CD4-positive, alpha-beta T cell treated with Interleukin-2 at 100 ng/mL for 4 hours (primary cell): ENCODE measurements around the gene NTS.

Source experiments
- DNase-seq: peaks from one replicate; pipeline ENCODE4 v3.0.0-alpha.2; 2020; ENCODE audit warnings: low spot score

NTS gene

DNA sequence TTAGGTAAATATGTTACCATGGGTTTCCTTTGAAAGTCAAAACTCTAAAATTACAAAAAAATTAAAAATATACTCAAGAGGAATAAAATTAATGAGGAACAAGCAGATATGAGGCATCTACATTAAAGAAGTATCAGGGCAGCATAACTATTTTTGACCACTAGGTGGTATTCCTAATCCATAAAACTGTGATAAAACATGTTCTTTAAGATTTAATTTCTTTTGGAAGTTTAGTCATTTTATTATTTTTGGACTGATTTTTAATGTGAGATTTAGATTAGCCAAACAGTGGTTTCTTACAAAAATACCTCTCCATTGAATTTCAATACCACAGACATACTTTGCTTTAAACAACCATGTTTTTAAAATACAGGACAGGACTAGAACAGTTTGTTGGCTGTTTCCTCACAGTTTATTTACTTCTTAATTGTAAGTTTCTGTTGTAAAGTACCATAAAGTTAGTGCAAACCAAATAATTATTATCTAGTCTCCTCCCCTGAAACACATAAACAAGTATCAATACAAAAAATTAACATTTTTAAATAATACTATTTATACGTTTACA lies 49.8 kb downstream of the NTS start:
- no peak for DNase-seq

DNA sequence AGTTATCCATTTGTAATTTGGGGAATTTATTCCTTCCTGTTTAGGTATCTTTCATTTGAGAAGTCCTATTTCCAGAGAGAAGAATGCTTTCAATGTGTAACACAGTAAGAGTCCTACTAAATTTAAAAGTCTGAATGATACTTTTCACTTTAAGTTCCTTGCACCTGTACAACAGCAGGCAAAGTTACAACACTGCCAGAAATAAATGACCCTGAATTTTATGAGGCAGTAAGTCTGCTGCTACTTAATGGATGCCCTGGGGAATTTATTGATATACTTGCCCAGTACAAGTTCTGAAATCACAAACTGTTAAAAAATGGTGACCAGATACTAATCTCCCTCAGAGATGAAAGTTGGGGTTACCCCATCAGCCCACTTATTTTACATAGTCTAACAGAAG lies 53.1 kb downstream of the NTS start:
- no peak for DNase-seq
